OCI-LY7 (cell line): ENCODE data around the gene HCFC1R1. TPM values are rescaled to one million over a fixed set of nuclear protein-coding genes. Genes with fewer than 3 reads are reported as not detected.

Experiments used
- BruUV-seq: library from RNA; stranded (reverse); fragments of 400-500 nt; replicated peaks from 2 replicates; lab custom pipeline; 2021; lab: Mats Ljungman, UMichigan
- CTCF ChIA-PET: fragments of 300-600 bp; sonication (Branson Sonifier 250); formaldehyde crosslinking; loops from one replicate; lab custom pipeline; 2022; ENCODE audit warnings: antibody characterized with exemption; ENCODE audit not compliant: unreplicated experiment; lab: Charles Lee
- POLR2A ChIA-PET: fragments of 300-600 bp; sonication (Branson Sonifier 250); formaldehyde crosslinking; loops from one replicate; lab custom pipeline; 2022; ENCODE audit warnings: antibody characterized with exemption; lab: Charles Lee
- DNase-seq: peaks from one replicate; pipeline ENCODE4 v3.0.0-alpha.2; 2015; ENCODE audit warnings: low spot score
- H2AFZ ChIP-seq: fragments of 200-600 bp; sonication (generic), shearing (Covaris generic); 2 replicates; pipeline ENCODE4 v1.6.1; 2014; ENCODE audit warnings: mild to moderate bottlenecking, antibody characterized with exemption, low read length, moderate library complexity
- H3K27ac ChIP-seq: fragments of 200-600 bp; sonication (generic); 2 replicates; pipeline ENCODE4 v1.5.1; 2014; ENCODE audit warnings: mixed run types, low read depth, mild to moderate bottlenecking, moderate library complexity, low read length, inconsistent platforms; ENCODE audit not compliant: poor library complexity, severe bottlenecking
- H3K36me3 ChIP-seq: fragments of 200-600 bp; sonication (generic); 2 replicates; pipeline ENCODE4 v1.6.1; 2014; ENCODE audit warnings: mild to moderate bottlenecking, antibody characterized with exemption, low read length, moderate library complexity, mixed read lengths; ENCODE audit not compliant: insufficient read depth
- H3K4me1 ChIP-seq: fragments of 200-600 bp; sonication (generic); 2 replicates; pipeline ENCODE4 v1.5.1; 2014; ENCODE audit warnings: mild to moderate bottlenecking, low read length; ENCODE audit not compliant: insufficient read depth, poor library complexity, severe bottlenecking
- H3K4me2 ChIP-seq: fragments of 200-600 bp; sonication (generic); 2 replicates; pipeline ENCODE4 v1.6.1; 2014; ENCODE audit warnings: mild to moderate bottlenecking, low read length
- H3K4me3 ChIP-seq: fragments of 200-600 bp; sonication (generic); 2 replicates; pipeline ENCODE4 v1.5.1; 2014; ENCODE audit warnings: mild to moderate bottlenecking, low read depth, low read length; ENCODE audit not compliant: poor library complexity, severe bottlenecking
- H3K79me2 ChIP-seq: fragments of 200-600 bp; sonication (generic); 2 replicates; pipeline ENCODE4 v1.6.1; 2016; ENCODE audit warnings: low read depth, mild to moderate bottlenecking, low read length, moderate library complexity, mixed read lengths; ENCODE audit not compliant: insufficient read depth
- H3K9me2 ChIP-seq: fragments of 200-600 bp; sonication (generic); 2 replicates; pipeline ENCODE4 v1.6.1; 2016; ENCODE audit warnings: mild to moderate bottlenecking, low read length, mixed read lengths; ENCODE audit not compliant: insufficient read depth
- H3K9me3 ChIP-seq: fragments of 200-600 bp; sonication (generic); 2 replicates; pipeline ENCODE4 v1.6.1; 2014; ENCODE audit warnings: mild to moderate bottlenecking, mixed run types, low read length, mixed read lengths
- H4K20me1 ChIP-seq: fragments of 200-600 bp; sonication (generic); 2 replicates; pipeline ENCODE4 v1.6.1; 2014; ENCODE audit warnings: mild to moderate bottlenecking, antibody characterized with exemption, low read length, moderate library complexity, mixed read lengths; ENCODE audit not compliant: insufficient read depth
- CTCF ChIP-seq: fragments of 200-600 bp; sonication (generic); conservative IDR thresholded peaks from 2 replicates; pipeline ENCODE4 v1.5.1; 2014; ENCODE audit warnings: mild to moderate bottlenecking, antibody characterized with exemption, low read length, moderate library complexity, mixed read lengths
- EZH2phosphoT487 ChIP-seq: fragments of 200-600 bp; sonication (generic); IDR thresholded peaks from 2 replicates; pipeline ENCODE4 v1.6.1; 2018; ENCODE audit warnings: low read depth, borderline replicate concordance, mild to moderate bottlenecking, mixed run types, antibody characterized with exemption, low read length, moderate library complexity, mixed read lengths
- intact Hi-C: fragments of 100-400 bp; cut with micrococcal nuclease; formaldehyde crosslinking; loops from one replicate; pipeline ENCODE4 v1.10.0; 2022; ENCODE audit not compliant: unreplicated experiment
- total RNA-seq, 2 experiments: library from RNA; depleted of rRNA in 1 of 2; stranded (reverse); fragments of >200 nt in 1 of 2; shearing (Covaris generic) in 1 of 2; gene quantifications; 2 replicates each; pipeline ENCODE4 v1.2.3, GENCODE V29; 2014 to 2022

Gene HCFC1R1
- total RNA-seq, 2 experiments from 2014 or later: 29.1 to 39.4 TPM

- Histone ChIP-seq H3K9me3 (no peaks in the 10 kb centered on the region), H3K27ac (no peak overlapping the region), H3K4me2 (no peak overlapping the region), H3K4me3 (no peak overlapping the region), H3K9me2 (no peaks in the 10 kb centered on the region), H2AFZ (no peak overlapping the region), H3K4me1 (no peaks in the 10 kb centered on the region), H4K20me1 (no peaks in the 10 kb centered on the region), H3K79me2 (no peaks in the 10 kb centered on the region), H3K36me3 (no peaks in the 10 kb centered on the region)
- no TSS peak for BruUV-seq
- intact Hi-C loops: no loop called here
- DNase-seq: no peak
- POLR2A ChIA-PET: no interaction called here
- CTCF ChIA-PET: no interaction called here
- TF ChIP-seq CTCF: no peak
- TF ChIP-seq EZH2phosphoT487: no peak
Measured at GRCh38 chr16:2991566-2992261, 32.0 kb downstream of the HCFC1R1 start.

- Histone ChIP-seq H3K4me2 (no peak overlapping the region), H3K36me3 (no peaks in the 10 kb centered on the region), H2AFZ (no peak overlapping the region), H3K4me3 (no peak overlapping the region), H3K79me2 (no peaks in the 10 kb centered on the region), H3K9me3 (no peaks in the 10 kb centered on the region), H4K20me1 (no peaks in the 10 kb centered on the region), H3K27ac (no peak overlapping the region), H3K9me2 (no peaks in the 10 kb centered on the region), H3K4me1 (no peaks in the 10 kb centered on the region)
- ChIA-PET CTCF (no interaction called here), POLR2A (no interaction called here)
- no TSS peak for BruUV-seq
- no peak for DNase-seq
- intact Hi-C loops: no loop called here
- TF ChIP-seq EZH2phosphoT487 (no peak), CTCF (no peak)
Measured at GRCh38 chr16:2990891-2991290, 32.9 kb downstream of the HCFC1R1 start.

DNA sequence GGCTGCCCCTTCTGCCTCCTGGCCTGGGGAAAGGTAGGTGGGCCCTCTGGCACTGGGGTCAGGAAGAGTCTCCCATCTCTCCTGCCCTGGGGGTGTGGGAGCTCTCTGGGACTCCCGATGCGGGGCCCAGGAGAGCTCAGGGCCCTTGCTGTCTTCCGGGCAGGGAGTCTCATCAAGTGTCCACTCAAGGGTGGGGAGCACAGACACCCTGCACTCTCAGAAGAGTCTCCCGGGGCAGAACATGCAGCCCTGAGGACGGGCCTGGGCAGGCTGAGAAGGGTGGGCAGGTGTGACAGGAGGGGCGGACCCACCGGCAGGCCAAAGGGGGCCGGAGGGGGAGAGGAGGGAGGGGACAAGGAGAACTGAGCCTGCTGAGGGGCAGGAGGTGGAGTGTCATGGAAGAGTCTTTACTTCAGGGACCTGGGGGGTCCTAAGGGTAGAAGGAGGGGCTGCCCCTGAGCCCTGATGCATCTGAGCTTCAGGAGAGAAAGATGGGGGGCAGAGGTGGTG lies 35.1 kb downstream of the HCFC1R1 start:
- no peak overlapping the region for H3K27ac ChIP-seq
- no peak overlapping the region for H3K4me2 ChIP-seq
- ChIA-PET CTCF (no interaction called here), POLR2A (no interaction called here)
- intact Hi-C loops: no loop called here
- no peaks in the 10 kb centered on the region for H3K9me3 ChIP-seq
- BruUV-seq: no TSS peak
- peaks cover 6% of the 10 kb centered on the region for H3K4me1 ChIP-seq
- TF ChIP-seq CTCF: no peak
- no peaks in the 10 kb centered on the region for H3K36me3 ChIP-seq
- DNase-seq: no peak
- no peak overlapping the region for H3K4me3 ChIP-seq
- no peak overlapping the region for H2AFZ ChIP-seq
- no peaks in the 10 kb centered on the region for H3K79me2 ChIP-seq
- no peaks in the 10 kb centered on the region for H4K20me1 ChIP-seq
- no peaks in the 10 kb centered on the region for H3K9me2 ChIP-seq
